RWPE1 (cell line): ENCODE data around the gene OR2A25.

Experiments used
- CTCF ChIA-PET: fragments of 350-600 bp; sonication (Branson Sonifier 250); formaldehyde crosslinking; extraction: SDS; loops from one replicate; lab custom pipeline; 2021; lab: Yijun Ruan, JAX
- POLR2A ChIA-PET: fragments of 400-600 bp; formaldehyde crosslinking; extraction: SDS; loops from one replicate; lab custom pipeline; 2020; ENCODE audit warnings: antibody characterized with exemption; ENCODE audit not compliant: low non-redundant PET; lab: Yijun Ruan, JAX
- DNase-seq: peaks from one replicate; pipeline ENCODE4 v3.0.0; 2012; ENCODE audit warnings: low spot score
- H3K27ac ChIP-seq: fragments of 450-650 bp; 2 replicates; pipeline ENCODE4 v1.5.1; 2017
- TF ChIP-seq, protein P1 (sequence below): fragments of 450-650 bp; conservative IDR thresholded peaks from 2 replicates; pipeline ENCODE4 v1.5.1; 2017; ENCODE audit warnings: low read depth, mild to moderate bottlenecking

The OR2A25 gene

DNA sequence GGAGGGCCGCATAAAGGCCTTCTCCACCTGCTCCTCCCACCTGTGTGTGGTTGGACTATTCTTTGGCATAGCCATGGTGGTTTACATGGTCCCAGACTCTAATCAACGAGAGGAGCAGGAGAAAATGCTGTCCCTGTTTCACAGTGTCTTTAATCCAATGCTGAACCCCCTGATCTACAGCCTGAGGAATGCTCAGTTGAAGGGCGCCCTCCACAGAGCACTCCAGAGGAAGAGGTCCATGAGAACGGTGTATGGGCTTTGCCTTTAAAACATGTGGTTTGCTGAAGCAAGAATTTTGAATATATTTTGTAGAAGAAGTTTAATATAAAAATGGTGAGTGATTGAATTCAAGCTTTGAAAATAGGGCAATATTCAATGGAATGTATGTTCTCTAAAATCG, 40.7 kb downstream of the OR2A25 start:
- no peak overlapping the region for H3K27ac ChIP-seq
- POLR2A ChIA-PET = no interaction called here
- TF ChIP-seq, protein P1, sequence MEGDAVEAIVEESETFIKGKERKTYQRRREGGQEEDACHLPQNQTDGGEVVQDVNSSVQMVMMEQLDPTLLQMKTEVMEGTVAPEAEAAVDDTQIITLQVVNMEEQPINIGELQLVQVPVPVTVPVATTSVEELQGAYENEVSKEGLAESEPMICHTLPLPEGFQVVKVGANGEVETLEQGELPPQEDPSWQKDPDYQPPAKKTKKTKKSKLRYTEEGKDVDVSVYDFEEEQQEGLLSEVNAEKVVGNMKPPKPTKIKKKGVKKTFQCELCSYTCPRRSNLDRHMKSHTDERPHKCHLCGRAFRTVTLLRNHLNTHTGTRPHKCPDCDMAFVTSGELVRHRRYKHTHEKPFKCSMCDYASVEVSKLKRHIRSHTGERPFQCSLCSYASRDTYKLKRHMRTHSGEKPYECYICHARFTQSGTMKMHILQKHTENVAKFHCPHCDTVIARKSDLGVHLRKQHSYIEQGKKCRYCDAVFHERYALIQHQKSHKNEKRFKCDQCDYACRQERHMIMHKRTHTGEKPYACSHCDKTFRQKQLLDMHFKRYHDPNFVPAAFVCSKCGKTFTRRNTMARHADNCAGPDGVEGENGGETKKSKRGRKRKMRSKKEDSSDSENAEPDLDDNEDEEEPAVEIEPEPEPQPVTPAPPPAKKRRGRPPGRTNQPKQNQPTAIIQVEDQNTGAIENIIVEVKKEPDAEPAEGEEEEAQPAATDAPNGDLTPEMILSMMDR = no peak
- CTCF ChIA-PET = interaction anchor here (0.6 kb wide), 1 partner anchor 1851 kb away, joined by 3 read pairs; no protein-coding TSS in a partner anchor
- DNase-seq = no peak

DNA sequence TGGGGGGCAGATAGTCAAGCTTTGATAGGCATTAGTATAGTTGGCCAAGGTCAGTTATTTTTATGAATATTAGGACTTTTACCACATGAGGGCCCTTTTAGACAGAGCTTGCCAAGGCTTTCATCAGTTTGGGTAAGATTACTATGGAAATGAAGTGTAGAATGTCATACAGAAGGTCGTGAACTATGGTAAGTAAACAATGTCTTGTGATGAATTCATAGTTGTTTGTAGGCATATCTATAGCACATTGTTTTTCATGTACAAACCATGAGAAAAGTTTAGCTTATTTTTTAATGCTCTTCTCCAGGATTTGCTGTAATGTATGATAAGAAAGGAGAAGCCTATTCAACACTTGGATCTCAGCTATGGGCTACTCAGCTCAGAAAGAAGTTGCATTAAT, 44.0 kb downstream of the OR2A25 start:
- no peak for DNase-seq
- CTCF ChIA-PET = no interaction called here
- POLR2A ChIA-PET = no interaction called here
- no peak overlapping the region for H3K27ac ChIP-seq
- TF ChIP-seq, protein P1 = no peak

DNA sequence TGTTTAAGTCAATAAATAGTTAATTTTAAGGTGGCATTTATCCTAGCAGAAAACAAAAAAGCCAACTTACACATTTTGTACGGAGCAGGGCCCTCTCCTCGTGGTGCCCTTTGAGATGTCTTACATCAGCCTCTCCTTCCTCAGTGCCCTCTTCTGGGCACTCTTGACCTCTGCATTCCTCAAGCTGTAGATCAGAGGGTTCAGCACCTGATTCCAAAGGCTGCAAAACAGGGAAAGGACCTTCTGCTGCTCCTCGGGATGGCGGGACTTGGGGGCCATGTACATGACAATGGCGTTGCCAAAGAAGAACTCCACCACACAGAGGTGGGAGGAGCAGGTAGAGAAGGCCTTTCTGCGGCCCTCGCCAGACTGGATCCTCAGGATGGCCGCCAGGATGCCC, 48.7 kb downstream of the OR2A25 start:
- POLR2A ChIA-PET = no interaction called here
- TF ChIP-seq, protein P1 = no peak
- CTCF ChIA-PET = no interaction called here
- no peak overlapping the region for H3K27ac ChIP-seq
- no peak for DNase-seq

DNA sequence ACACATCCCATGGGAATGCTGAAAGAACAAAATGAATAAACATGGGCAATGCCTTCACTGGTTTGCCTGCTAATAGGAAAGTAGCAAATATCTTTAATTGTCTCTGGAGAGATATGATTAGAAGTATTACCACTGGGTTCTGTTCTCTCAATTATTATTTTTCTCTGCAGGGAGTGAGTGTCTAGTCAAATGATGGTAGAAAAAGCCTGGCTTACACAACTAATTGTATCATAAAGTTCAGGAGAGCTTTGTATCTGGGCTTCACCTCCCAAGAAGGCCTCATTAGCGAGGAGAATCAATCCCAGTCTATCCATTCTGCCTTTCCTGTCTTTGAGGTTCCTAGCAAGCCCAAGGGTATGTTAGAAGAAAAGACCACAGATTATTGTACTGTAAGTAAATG, 53.3 kb downstream of the OR2A25 start, which contains the start of gene OR2A14:
TSS of gene OR2A14 (plus strand) at position 301 of the 400 bp plus-strand sequence. CDS start 5,937 bp downstream, outside the sequence.
- CTCF ChIA-PET = no interaction called here
- POLR2A ChIA-PET = no interaction called here
- no peak for DNase-seq
- H3K27ac ChIP-seq = no peak within 1 kb of the TSS
- TF ChIP-seq, protein P1 = no peak
